ENCODE results near the gene HIRIP3. TPM values are rescaled to one million over a fixed set of nuclear protein-coding genes. Genes with fewer than 3 reads are reported as not detected.
"Not testable (repeated sequence)": the region's sequence is repeated elsewhere in the genome, so short reads cannot be mapped to it uniquely, and the experiment has no call there.

Gene HIRIP3
- total RNA-seq, 8 experiments from 2014 or later: 7.9 to 30.4 (median 16.9) TPM

DNA sequence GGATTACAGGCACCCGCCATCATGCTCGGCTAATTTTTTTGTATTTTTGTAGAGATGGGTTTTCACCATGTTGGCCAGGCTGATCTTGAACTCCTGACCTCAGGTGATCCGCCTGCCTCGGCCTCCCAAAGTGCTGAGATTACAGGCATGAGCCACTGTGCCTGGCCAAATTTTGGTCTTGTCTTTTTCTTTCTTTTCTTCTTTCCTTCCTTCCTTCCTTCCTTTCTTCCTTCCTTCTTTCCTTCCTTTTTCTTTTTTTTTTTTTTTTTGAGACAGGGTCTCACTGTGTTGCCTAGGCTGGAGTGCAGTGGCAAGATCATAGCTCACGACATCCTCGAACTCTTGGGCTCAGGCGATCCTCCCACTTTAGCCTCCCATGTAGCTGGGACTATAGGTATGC is 20.0 kb upstream of the HIRIP3 start:
- H3K4me3 ChIP-seq; ATAC-seq (replicated peaks in 6 of 8); H3K27ac ChIP-seq; H3K4me1 ChIP-seq (replicated peaks in 1 of 2): not testable (repeated sequence)
- in situ Hi-C loops (cut with MboI; ENCODE audit: low pct_unique_long_range_greater_than_20kb in 2 of 9, low sequenced_read_pairs in 9 of 9, unreplicated experiment in 9 of 9): loop anchor here in 4 of 9 experiments (25.0 kb wide), 2 partner anchors 178 to 203 kb away; partner anchors contain the start of genes MAZ (in 3 of the 4), MVP (in 3 of the 4), PAGR1 (in 3 of the 4) and PRRT2 (in 3 of the 4)
- WGBS, 10 experiments: 39 to 100% (median 81%) methylated on average over 1 to 7 of the region's 7 CpGs; no CpG with 5 or more reads in 1 of the 10 experiments

DNA sequence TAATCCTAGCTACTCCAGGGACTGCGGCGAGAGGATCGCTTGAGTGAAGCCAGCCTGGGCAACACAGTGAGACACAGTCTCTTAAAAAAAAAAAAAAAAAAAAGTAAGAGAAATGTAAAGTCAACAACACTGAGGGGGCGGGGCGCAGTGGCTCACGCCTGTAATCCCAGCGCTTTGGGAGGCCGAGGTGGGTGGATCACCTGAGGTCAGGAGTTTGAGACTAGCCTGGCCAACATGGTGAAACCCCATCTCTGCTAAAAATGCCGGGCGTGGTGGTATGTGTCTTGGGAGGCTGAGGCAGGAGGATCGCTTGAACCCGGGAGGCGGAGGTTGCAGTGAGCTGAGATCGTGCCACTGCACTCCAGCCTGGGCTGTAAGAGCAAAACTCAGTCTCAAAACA is 17.2 kb upstream of the HIRIP3 start:
- not testable (repeated sequence) for ATAC-seq (replicated peaks in 6 of 8); H3K27ac ChIP-seq; H3K4me3 ChIP-seq
- peaks cover 13 to 17% of the 10 kb centered on the region in 2 donors for H3K4me1 ChIP-seq (replicated peaks in 1 of 2)
- WGBS, 10 experiments: 40 to 100% (median 80%) methylated on average over 1 to 13 of the region's 14 CpGs; no CpG with 5 or more reads in 2 of the 10 experiments
- in situ Hi-C loops (cut with MboI; ENCODE audit: low pct_unique_long_range_greater_than_20kb in 2 of 9, low sequenced_read_pairs in 9 of 9, unreplicated experiment in 9 of 9): loop anchor here in 4 of 9 experiments (25.0 kb wide), 2 partner anchors 175 to 200 kb away; partner anchors contain the start of genes MAZ (in 3 of the 4), MVP (in 3 of the 4), PAGR1 (in 3 of the 4) and PRRT2 (in 3 of the 4)

DNA sequence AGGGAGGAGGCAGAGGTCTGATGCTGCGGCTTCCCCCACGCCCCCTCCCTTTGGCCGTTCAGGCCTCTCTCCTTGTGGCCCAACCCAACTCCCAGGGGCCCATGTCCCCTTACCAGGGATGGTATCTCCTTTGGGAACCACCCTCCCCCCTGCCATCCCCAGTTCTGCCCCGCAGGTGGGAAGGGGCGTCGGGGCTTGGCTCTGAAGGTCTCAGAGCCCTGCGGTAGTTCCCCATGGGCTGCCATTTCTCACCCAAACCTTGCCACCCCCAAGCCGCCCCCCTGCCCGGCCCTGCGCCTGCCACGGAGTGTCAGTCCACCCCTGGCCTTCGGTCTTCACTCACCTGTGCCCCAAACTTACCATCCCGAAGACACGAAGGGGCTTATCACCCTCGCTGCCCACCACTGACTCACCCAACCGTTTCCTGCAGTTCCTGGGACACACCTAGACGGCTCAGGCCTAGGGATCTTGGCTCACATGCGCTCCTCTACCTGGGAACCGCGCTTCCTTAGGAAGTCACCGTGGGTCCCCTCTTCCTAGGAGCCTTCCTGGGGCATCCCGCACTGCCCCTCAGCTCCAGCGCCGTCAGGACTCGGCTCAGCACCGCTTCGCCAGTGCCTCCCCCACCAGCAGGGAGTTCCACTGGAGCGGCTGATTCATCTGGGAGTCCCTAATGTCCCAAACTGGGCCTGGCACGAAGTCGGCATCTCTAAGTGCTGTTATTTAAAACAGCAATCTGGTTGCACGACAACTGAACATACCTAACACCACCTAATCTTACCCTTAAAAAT is 16.5 kb upstream of the HIRIP3 start:
- ATAC-seq (replicated peaks in 6 of 8): no peak
- H3K4me3 ChIP-seq: peak overlapping the region; percentile 37 to 60 (median 45)
- no peak overlapping the region for H3K27ac ChIP-seq
- WGBS, 10 experiments: 9 to 81% (median 29%) methylated on average over 1 to 13 of the region's 31 CpGs; no CpG with 5 or more reads in 4 of the 10 experiments
- in situ Hi-C loops (cut with MboI; ENCODE audit: low pct_unique_long_range_greater_than_20kb in 2 of 9, low sequenced_read_pairs in 9 of 9, unreplicated experiment in 9 of 9): loop anchor here in 4 of 9 experiments (25.0 kb wide), 2 partner anchors 175 to 200 kb away; partner anchors contain the start of genes MAZ (in 3 of the 4), MVP (in 3 of the 4), PAGR1 (in 3 of the 4) and PRRT2 (in 3 of the 4)
- peaks cover 13 to 17% of the 10 kb centered on the region in 2 donors for H3K4me1 ChIP-seq (replicated peaks in 1 of 2)

DNA sequence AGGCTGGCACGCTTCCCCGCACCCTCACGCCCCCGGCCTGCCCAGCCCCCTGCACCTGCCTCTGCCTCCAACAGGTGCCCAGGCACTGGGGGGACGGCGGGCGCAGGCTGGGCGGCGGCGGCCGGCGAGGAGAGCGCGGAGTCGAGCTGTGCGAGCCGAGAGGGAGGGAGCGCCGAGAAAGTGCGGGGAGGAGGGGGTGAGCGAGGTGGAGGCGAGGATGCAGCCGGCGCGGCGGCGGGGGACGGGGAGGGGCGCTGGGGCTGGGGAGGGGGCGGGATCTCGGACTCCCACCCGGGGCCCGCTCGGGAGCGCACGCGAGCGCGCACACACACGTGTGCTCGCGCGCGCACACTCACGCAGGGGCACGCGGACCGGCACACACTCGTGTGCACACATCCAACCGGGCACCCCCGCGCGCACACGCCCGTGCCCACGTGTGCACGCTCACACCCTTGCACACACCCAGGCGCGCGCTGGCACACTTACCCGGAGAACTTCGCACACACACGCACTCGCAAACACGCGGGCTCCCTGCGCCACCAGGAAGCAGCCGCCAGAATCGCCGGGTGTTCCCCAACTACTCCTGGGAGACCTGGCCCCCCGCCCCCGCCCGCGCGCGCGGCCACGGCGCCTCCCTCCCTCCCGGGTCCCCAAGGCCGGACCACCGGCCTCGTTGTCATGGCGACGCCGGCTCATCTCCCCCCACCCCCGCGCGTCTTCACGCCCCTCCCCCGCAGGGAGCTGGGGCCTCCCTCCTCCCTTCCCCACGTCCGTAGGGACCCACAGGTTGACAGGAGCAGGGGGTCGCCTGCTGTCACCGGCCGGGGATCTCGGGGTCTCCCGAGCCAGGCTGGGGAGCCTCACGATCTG is 15.7 kb upstream of the HIRIP3 start, which contains the start of gene DOC2A:
DOC2A (minus strand) TSS at position 184 of the 870 bp plus-strand sequence. CDS start 805 bp downstream, outside the sequence.
- in situ Hi-C loops (cut with MboI; ENCODE audit: low pct_unique_long_range_greater_than_20kb in 2 of 9, low sequenced_read_pairs in 9 of 9, unreplicated experiment in 9 of 9): loop anchor here in 4 of 9 experiments (25.0 kb wide), 2 partner anchors 174 to 199 kb away; partner anchors contain the start of genes MAZ (in 3 of the 4), MVP (in 3 of the 4), PAGR1 (in 3 of the 4) and PRRT2 (in 3 of the 4)
- Histone ChIP-seq H3K27ac (peak within 1 kb of the TSS; percentile 9 to 35), H3K4me1 (replicated peaks in 1 of 2) (peaks cover 13 to 17% of the 10 kb centered on the region in 2 donors), H3K4me3 (peak within 1 kb of the TSS; percentile 37 to 60 (median 45))
- 0% methylated on average over 19 of the region's 99 CpGs; no CpG with 5 or more reads in 9 of the 10 experiments for WGBS, 10 experiments
- ATAC-seq (replicated peaks in 6 of 8): peak; percentile 63 to 85 (median 80)

- 0% methylated on average over 2 of the region's 34 CpGs; no CpG with 5 or more reads in 9 of the 10 experiments for WGBS, 10 experiments
- H3K27ac ChIP-seq: peak overlapping the region in 1 of 2 donors; percentile 35
- peak; percentile 3 to 35 (median 21) for ATAC-seq (replicated peaks in 6 of 8)
- H3K4me1 ChIP-seq (replicated peaks in 1 of 2): peaks cover 13 to 17% of the 10 kb centered on the region in 2 donors
- H3K4me3 ChIP-seq: peak overlapping the region; percentile 37 to 60 (median 45)
- in situ Hi-C loops (cut with MboI; ENCODE audit: low pct_unique_long_range_greater_than_20kb in 2 of 9, low sequenced_read_pairs in 9 of 9, unreplicated experiment in 9 of 9): loop anchor here in 4 of 9 experiments (25.0 kb wide), 2 partner anchors 173 to 198 kb away; partner anchors contain the start of genes MAZ (in 3 of the 4), MVP (in 3 of the 4), PAGR1 (in 3 of the 4) and PRRT2 (in 3 of the 4)
Measured at GRCh38 chr16:30009990-30010843, 14.8 kb upstream of the HIRIP3 start.

DNA sequence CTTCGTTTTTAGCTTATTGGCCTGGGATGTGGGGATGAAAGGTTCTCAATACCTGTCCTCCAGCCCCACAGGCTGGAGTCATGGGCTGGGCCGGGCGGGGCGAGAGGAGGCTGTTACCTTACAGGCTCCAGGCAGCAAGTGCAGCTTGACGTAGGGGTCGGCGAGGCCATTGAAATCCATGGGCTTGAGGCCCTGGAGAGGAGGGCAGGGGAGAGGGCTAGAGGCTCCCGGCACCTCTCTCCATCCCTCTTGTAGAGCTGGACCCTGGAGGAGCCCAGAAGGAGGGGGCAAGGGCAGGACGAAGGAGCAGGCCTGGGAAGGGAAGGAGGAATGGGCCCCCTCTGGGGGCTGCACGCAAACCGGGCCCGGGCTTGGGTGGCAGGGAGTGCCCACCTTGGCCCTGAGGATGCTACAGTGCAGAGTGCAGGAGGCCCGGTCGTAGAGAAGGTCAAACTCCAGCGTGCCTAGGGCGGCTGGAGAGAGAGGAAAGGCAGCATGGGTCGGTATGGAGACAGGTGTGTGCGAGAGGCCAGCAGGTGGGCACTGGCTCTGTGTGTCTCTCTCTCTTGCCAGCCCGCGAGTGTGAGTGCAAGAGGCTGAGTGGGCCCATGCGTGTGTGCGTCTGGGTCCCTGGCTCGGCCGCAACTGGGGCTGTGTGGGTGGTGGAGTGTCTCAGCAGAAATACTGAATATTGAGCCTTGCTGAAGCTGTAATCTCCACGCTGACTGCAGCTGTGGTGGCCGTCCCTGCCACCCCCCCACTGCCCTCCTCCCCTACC is 13.9 kb upstream of the HIRIP3 start:
- Histone ChIP-seq H3K27ac (no peak overlapping the region), H3K4me3 (no peak overlapping the region), H3K4me1 (replicated peaks in 1 of 2) (peaks cover 13 to 17% of the 10 kb centered on the region in 2 donors)
- in situ Hi-C loops (cut with MboI; ENCODE audit: low pct_unique_long_range_greater_than_20kb in 2 of 9, low sequenced_read_pairs in 9 of 9, unreplicated experiment in 9 of 9): loop anchor here in 4 of 9 experiments (25.0 kb wide), 2 partner anchors 172 to 197 kb away; partner anchors contain the start of genes MAZ (in 3 of the 4), MVP (in 3 of the 4), PAGR1 (in 3 of the 4) and PRRT2 (in 3 of the 4)
- 0 to 100% (median 60%) methylated on average over 1 to 9 of the region's 26 CpGs; no CpG with 5 or more reads in 3 of the 10 experiments for WGBS, 10 experiments
- no peak for ATAC-seq (replicated peaks in 6 of 8)

DNA sequence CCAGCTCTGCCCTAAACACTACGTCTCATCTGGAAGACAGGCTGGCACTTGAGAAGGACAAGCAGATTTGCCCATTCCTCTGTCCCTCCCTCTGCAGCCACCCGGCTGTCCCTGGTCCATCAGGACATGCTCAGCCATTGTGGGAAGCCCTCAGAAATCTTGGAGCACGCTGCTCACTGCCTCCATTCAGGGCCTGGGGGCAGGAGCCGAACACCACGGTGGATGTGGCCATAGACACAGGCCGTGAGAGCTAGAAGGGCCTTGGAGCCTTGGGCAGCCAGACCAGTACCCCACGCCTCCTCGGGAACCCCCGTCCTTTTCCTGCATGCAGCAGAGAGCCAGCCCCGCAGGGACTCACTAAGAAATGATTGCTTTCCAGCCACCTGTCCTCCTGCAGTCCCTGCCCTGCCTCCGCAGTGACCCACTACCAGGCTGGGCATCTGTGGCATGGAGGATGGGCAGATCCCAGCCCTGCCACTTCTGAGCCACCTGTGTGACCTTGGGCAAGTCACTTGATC is 12.0 kb upstream of the HIRIP3 start:
- in situ Hi-C loops (cut with MboI; ENCODE audit: low pct_unique_long_range_greater_than_20kb in 2 of 9, low sequenced_read_pairs in 9 of 9, unreplicated experiment in 9 of 9): loop anchor here in 4 of 9 experiments (25.0 kb wide), 2 partner anchors 170 to 195 kb away; partner anchors contain the start of genes MAZ (in 3 of the 4), MVP (in 3 of the 4), PAGR1 (in 3 of the 4) and PRRT2 (in 3 of the 4)
- ATAC-seq (replicated peaks in 6 of 8): no peak
- H3K4me3 ChIP-seq: no peak overlapping the region
- no peak overlapping the region for H3K27ac ChIP-seq
- WGBS, 10 experiments: 67 to 100% (median 74%) methylated on average over 1 to 6 of the region's 11 CpGs; no CpG with 5 or more reads in 6 of the 10 experiments
- H3K4me1 ChIP-seq (replicated peaks in 1 of 2): peaks cover 13 to 17% of the 10 kb centered on the region in 2 donors

- Histone ChIP-seq H3K27ac (no peak overlapping the region), H3K4me3 (no peak overlapping the region), H3K4me1 (replicated peaks in 1 of 2) (peaks cover 13 to 17% of the 10 kb centered on the region in 2 donors)
- WGBS, 10 experiments: 98% methylated on average over 6 of the region's 34 CpGs; no CpG with 5 or more reads in 9 of the 10 experiments
- in situ Hi-C loops (cut with MboI; ENCODE audit: low pct_unique_long_range_greater_than_20kb in 2 of 9, low sequenced_read_pairs in 9 of 9, unreplicated experiment in 9 of 9): loop anchor here in 4 of 9 experiments (25.0 kb wide), 2 partner anchors 170 to 195 kb away; partner anchors contain the start of genes MAZ (in 3 of the 4), MVP (in 3 of the 4), PAGR1 (in 3 of the 4) and PRRT2 (in 3 of the 4)
- ATAC-seq (replicated peaks in 6 of 8): no peak
Measured at GRCh38 chr16:30006659-30007377, 11.4 kb upstream of the HIRIP3 start.

DNA sequence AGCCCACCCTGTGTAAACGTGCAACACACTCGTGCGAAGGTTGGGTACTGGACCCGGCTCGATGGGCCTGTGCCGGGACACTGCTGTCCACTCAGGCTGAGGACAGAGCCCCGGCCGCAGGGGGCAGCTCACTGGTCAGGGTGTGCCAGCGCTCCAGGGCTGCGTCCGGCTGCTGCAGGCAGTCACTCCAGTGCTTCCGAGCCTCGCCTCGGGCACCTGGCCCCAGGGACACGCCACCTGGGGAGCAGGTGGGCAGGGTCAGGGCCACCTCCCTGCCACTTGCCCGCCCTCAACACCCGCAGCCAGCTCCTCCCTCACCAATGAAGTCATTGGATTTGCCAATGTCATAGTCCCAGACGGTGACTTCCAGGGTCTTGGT is 10.7 kb upstream of the HIRIP3 start:
- 94 to 100% methylated on average over 2 to 6 of the region's 18 CpGs; no CpG with 5 or more reads in 8 of the 10 experiments for WGBS, 10 experiments
- Histone ChIP-seq H3K4me1 (replicated peaks in 1 of 2) (peaks cover 12 to 13% of the 10 kb centered on the region in 2 donors), H3K27ac (no peak overlapping the region), H3K4me3 (no peak overlapping the region)
- in situ Hi-C loops (cut with MboI; ENCODE audit: low pct_unique_long_range_greater_than_20kb in 2 of 9, low sequenced_read_pairs in 9 of 9, unreplicated experiment in 9 of 9): loop anchor here in 4 of 9 experiments (25.0 kb wide), 2 partner anchors 169 to 194 kb away; partner anchors contain the start of genes MAZ (in 3 of the 4), MVP (in 3 of the 4), PAGR1 (in 3 of the 4) and PRRT2 (in 3 of the 4)
- no peak for ATAC-seq (replicated peaks in 6 of 8)

Data from motor neuron (in vitro differentiated cells).